ENCODE data around the gene ARFGEF3. TPM values are rescaled to one million over a fixed set of nuclear protein-coding genes. Genes with fewer than 3 reads are reported as not detected.

Gene ARFGEF3
- total RNA-seq, 5 donors from 2014 or later (not counting 1 experiment from before 2014, with no cell fraction given): 0.09 to 0.12 (median 0.10) TPM; not detected in 2

DNA sequence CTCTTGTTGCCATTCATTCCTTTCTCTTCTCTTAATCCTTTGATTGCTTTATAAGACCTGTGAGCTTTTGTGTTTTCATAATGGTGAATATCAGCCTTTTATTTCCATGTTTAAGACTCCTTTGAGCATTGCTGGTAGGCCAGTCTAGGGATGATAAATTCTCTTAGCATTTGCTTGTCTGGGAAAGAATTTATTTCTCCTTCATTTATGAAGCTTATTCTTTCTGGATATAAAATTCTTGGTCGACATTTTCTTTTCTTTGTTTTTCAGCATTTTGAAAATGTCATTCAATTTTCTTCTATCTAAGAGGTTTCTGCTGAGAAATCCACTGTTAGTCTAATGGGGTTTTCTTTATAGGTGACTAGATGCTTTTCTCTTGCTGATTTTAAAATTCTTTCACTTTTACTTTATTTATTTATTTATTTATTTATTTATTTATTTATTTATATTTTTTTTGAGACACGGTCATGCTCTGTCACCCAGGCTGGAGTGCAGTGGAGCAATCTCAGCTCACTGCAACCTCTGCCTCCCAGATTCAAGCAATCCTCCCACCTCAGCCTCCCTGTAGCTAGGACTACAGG lies 15.0 kb downstream of the ARFGEF3 start:
- DNase-seq (no peak), ATAC-seq (replicated peaks in 1 of 4) (no peak)
- no peak overlapping the region for H3K4me3 Mint-ChIP-seq
- H3K4me1 Mint-ChIP-seq: no peaks in the 10 kb centered on the region
- H3K27ac Mint-ChIP-seq: no peak overlapping the region
- peaks cover 13 to 28% (median 17%) of the 10 kb centered on the region in 3 donors for H3K9me3 Mint-ChIP-seq
- H3K27me3 ChIP-seq (replicated peaks in 1 of 2; ENCODE audit: control insufficient read depth in 2 of 2, extremely low read depth in 1 of 2, insufficient read depth in 2 of 2, low read length in 1 of 2): no peaks in the 10 kb centered on the region
- H3K9me3 ChIP-seq: peaks cover 2% of the 10 kb centered on the region
- ChIA-PET POLR2A (no interaction called here), CTCF (interaction anchor here in 1 of 2 donors (0.6 kb wide), 1 partner anchor 552 kb away, joined by 6 read pairs; no protein-coding TSS in a partner anchor)
- no peaks in the 10 kb centered on the region for H3K36me3 Mint-ChIP-seq
- WGBS (ENCODE audit: insufficient coverage): no CpG with 5 or more reads among the region's 2 CpGs
- H3K36me3 ChIP-seq (ENCODE audit: control insufficient read depth in 2 of 2, extremely low read depth in 1 of 2, insufficient read depth in 1 of 2, low read length in 1 of 2): no peaks in the 10 kb centered on the region
- peaks cover 20 to 24% of the 10 kb centered on the region in 2 donors for H3K27me3 Mint-ChIP-seq
- no peak overlapping the region for H3K27ac ChIP-seq (ENCODE audit: low read length)
- no peak overlapping the region for H3K4me3 ChIP-seq (ENCODE audit: control insufficient read depth in 1 of 2, extremely low read depth in 1 of 2, low read length in 1 of 2)
- H3K4me1 ChIP-seq (ENCODE audit: control insufficient read depth in 1 of 2, extremely low read depth in 1 of 2, insufficient read depth in 2 of 2, low read length in 2 of 2): no peaks in the 10 kb centered on the region

GRCh38 chr6:138182939-138183789 lies 21.4 kb downstream of the ARFGEF3 start:
- Mint-ChIP-seq H3K36me3 (no peaks in the 10 kb centered on the region), H3K4me1 (no peaks in the 10 kb centered on the region), H3K27ac (no peak overlapping the region), H3K4me3 (no peak overlapping the region), H3K9me3 (peaks cover 5 to 12% (median 9%) of the 10 kb centered on the region in 3 donors), H3K27me3 (peaks cover 24 to 28% of the 10 kb centered on the region in 2 donors)
- no peaks in the 10 kb centered on the region for H3K4me1 ChIP-seq (ENCODE audit: control insufficient read depth in 1 of 2, extremely low read depth in 1 of 2, insufficient read depth in 2 of 2, low read length in 2 of 2)
- no peaks in the 10 kb centered on the region for H3K36me3 ChIP-seq (ENCODE audit: control insufficient read depth in 2 of 2, extremely low read depth in 1 of 2, insufficient read depth in 1 of 2, low read length in 1 of 2)
- ATAC-seq (replicated peaks in 1 of 4): no peak
- DNase-seq: no peak
- WGBS (ENCODE audit: insufficient coverage): 53% methylated on average over 2 of the region's 8 CpGs
- H3K4me3 ChIP-seq (ENCODE audit: control insufficient read depth in 1 of 2, extremely low read depth in 1 of 2, low read length in 1 of 2): no peak overlapping the region
- no peak overlapping the region for H3K27ac ChIP-seq (ENCODE audit: low read length)
- POLR2A ChIA-PET: no interaction called here
- peaks cover 0 to 12% of the 10 kb centered on the region in 2 experiments for H3K27me3 ChIP-seq (replicated peaks in 1 of 2; ENCODE audit: control insufficient read depth in 2 of 2, extremely low read depth in 1 of 2, insufficient read depth in 2 of 2, low read length in 1 of 2)
- no peaks in the 10 kb centered on the region for H3K9me3 ChIP-seq
- CTCF ChIA-PET: no interaction called here

- H3K4me1 ChIP-seq (ENCODE audit: control insufficient read depth in 1 of 2, extremely low read depth in 1 of 2, insufficient read depth in 2 of 2, low read length in 2 of 2): no peaks in the 10 kb centered on the region
- Mint-ChIP-seq H3K9me3 (peaks cover 0 to 7% (median 4%) of the 10 kb centered on the region in 3 donors), H3K4me1 (no peaks in the 10 kb centered on the region), H3K4me3 (no peak overlapping the region), H3K27ac (no peak overlapping the region), H3K36me3 (no peaks in the 10 kb centered on the region), H3K27me3 (peaks cover 30 to 34% of the 10 kb centered on the region in 2 donors)
- no peak for DNase-seq
- ATAC-seq (replicated peaks in 1 of 4): no peak
- H3K27ac ChIP-seq (ENCODE audit: low read length): no peak overlapping the region
- no peaks in the 10 kb centered on the region for H3K36me3 ChIP-seq (ENCODE audit: control insufficient read depth in 2 of 2, extremely low read depth in 1 of 2, insufficient read depth in 1 of 2, low read length in 1 of 2)
- ChIA-PET CTCF (no interaction called here), POLR2A (interaction anchor here in 1 of 2 donors (0.6 kb wide), 1 partner anchor 1682 kb away, joined by 3 read pairs; no protein-coding TSS in a partner anchor)
- peaks cover 0 to 12% of the 10 kb centered on the region in 2 experiments for H3K27me3 ChIP-seq (replicated peaks in 1 of 2; ENCODE audit: control insufficient read depth in 2 of 2, extremely low read depth in 1 of 2, insufficient read depth in 2 of 2, low read length in 1 of 2)
- no peaks in the 10 kb centered on the region for H3K9me3 ChIP-seq
- no peak overlapping the region for H3K4me3 ChIP-seq (ENCODE audit: control insufficient read depth in 1 of 2, extremely low read depth in 1 of 2, low read length in 1 of 2)
- 70% methylated on average over 4 of the region's 4 CpGs for WGBS (ENCODE audit: insufficient coverage)
Measured at GRCh38 chr6:138183790-138184134, 22.0 kb downstream of the ARFGEF3 start.

DNA sequence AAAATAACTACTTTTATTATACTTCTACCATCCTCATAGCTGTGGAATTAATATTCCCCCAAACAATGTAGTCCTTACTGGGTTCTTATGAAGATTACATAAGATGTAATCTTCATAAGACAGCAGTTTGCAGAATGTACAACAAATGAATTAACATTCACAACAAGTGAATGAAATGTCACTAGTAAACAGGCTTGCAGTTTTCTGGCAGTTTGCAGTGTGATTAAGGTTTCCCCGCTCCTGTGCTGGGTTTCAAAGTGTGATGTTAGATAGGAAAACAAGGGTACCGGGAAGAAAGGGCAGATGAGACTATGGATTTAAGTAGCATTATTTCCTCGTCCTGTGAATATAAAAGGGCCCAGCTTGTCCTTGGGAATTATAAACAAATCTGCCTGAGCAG lies 22.5 kb downstream of the ARFGEF3 start:
- DNase-seq (no peak), ATAC-seq (replicated peaks in 1 of 4) (no peak)
- Histone ChIP-seq H3K27me3 (replicated peaks in 1 of 2; ENCODE audit: control insufficient read depth in 2 of 2, extremely low read depth in 1 of 2, insufficient read depth in 2 of 2, low read length in 1 of 2) (peaks cover 0 to 12% of the 10 kb centered on the region in 2 experiments), H3K9me3 (no peaks in the 10 kb centered on the region), H3K36me3 (ENCODE audit: control insufficient read depth in 2 of 2, extremely low read depth in 1 of 2, insufficient read depth in 1 of 2, low read length in 1 of 2) (no peaks in the 10 kb centered on the region), H3K27ac (ENCODE audit: low read length) (no peak overlapping the region), H3K4me1 (ENCODE audit: control insufficient read depth in 1 of 2, extremely low read depth in 1 of 2, insufficient read depth in 2 of 2, low read length in 2 of 2) (no peaks in the 10 kb centered on the region), H3K4me3 (ENCODE audit: control insufficient read depth in 1 of 2, extremely low read depth in 1 of 2, low read length in 1 of 2) (no peak overlapping the region)
- H3K27ac Mint-ChIP-seq: no peak overlapping the region
- H3K4me3 Mint-ChIP-seq: no peak overlapping the region
- no peaks in the 10 kb centered on the region for H3K4me1 Mint-ChIP-seq
- H3K9me3 Mint-ChIP-seq: peaks cover 0 to 4% (median 3%) of the 10 kb centered on the region in 3 donors
- WGBS (ENCODE audit: insufficient coverage): 79% methylated on average over 3 of the region's 3 CpGs
- ChIA-PET POLR2A (interaction anchor here in 1 of 2 donors (0.6 kb wide), 1 partner anchor 1682 kb away, joined by 3 read pairs; no protein-coding TSS in a partner anchor), CTCF (no interaction called here)
- peaks cover 31 to 38% of the 10 kb centered on the region in 2 donors for H3K27me3 Mint-ChIP-seq
- H3K36me3 Mint-ChIP-seq: no peaks in the 10 kb centered on the region

- ChIA-PET POLR2A (no interaction called here), CTCF (no interaction called here)
- no peaks in the 10 kb centered on the region for H3K9me3 Mint-ChIP-seq
- H3K4me1 Mint-ChIP-seq: no peaks in the 10 kb centered on the region
- H3K27me3 ChIP-seq (replicated peaks in 1 of 2; ENCODE audit: control insufficient read depth in 2 of 2, extremely low read depth in 1 of 2, insufficient read depth in 2 of 2, low read length in 1 of 2): peaks cover 0 to 9% of the 10 kb centered on the region in 2 experiments
- H3K4me3 Mint-ChIP-seq: no peak overlapping the region
- no peaks in the 10 kb centered on the region for H3K9me3 ChIP-seq
- H3K27ac Mint-ChIP-seq: no peak overlapping the region
- WGBS (ENCODE audit: insufficient coverage): 77% methylated on average over 3 of the region's 4 CpGs
- ATAC-seq (replicated peaks in 1 of 4) (no peak), DNase-seq (no peak)
- H3K36me3 Mint-ChIP-seq: no peaks in the 10 kb centered on the region
- no peaks in the 10 kb centered on the region for H3K36me3 ChIP-seq (ENCODE audit: control insufficient read depth in 2 of 2, extremely low read depth in 1 of 2, insufficient read depth in 1 of 2, low read length in 1 of 2)
- H3K27ac ChIP-seq (ENCODE audit: low read length): no peak overlapping the region
- no peaks in the 10 kb centered on the region for H3K4me1 ChIP-seq (ENCODE audit: control insufficient read depth in 1 of 2, extremely low read depth in 1 of 2, insufficient read depth in 2 of 2, low read length in 2 of 2)
- peaks cover 35 to 57% of the 10 kb centered on the region in 2 donors for H3K27me3 Mint-ChIP-seq
- no peak overlapping the region for H3K4me3 ChIP-seq (ENCODE audit: control insufficient read depth in 1 of 2, extremely low read depth in 1 of 2, low read length in 1 of 2)
Measured at GRCh38 chr6:138187156-138187555, 25.4 kb downstream of the ARFGEF3 start.

GRCh38 chr6:138188278-138188941 lies 26.7 kb downstream of the ARFGEF3 start:
- Histone ChIP-seq H3K9me3 (no peaks in the 10 kb centered on the region), H3K4me3 (ENCODE audit: control insufficient read depth in 1 of 2, extremely low read depth in 1 of 2, low read length in 1 of 2) (no peak overlapping the region), H3K27me3 (replicated peaks in 1 of 2; ENCODE audit: control insufficient read depth in 2 of 2, extremely low read depth in 1 of 2, insufficient read depth in 2 of 2, low read length in 1 of 2) (peaks cover 0 to 6% of the 10 kb centered on the region in 2 experiments), H3K4me1 (ENCODE audit: control insufficient read depth in 1 of 2, extremely low read depth in 1 of 2, insufficient read depth in 2 of 2, low read length in 2 of 2) (no peaks in the 10 kb centered on the region), H3K36me3 (ENCODE audit: control insufficient read depth in 2 of 2, extremely low read depth in 1 of 2, insufficient read depth in 1 of 2, low read length in 1 of 2) (no peaks in the 10 kb centered on the region), H3K27ac (ENCODE audit: low read length) (no peak overlapping the region)
- Mint-ChIP-seq H3K27ac (no peak overlapping the region), H3K4me1 (no peaks in the 10 kb centered on the region), H3K27me3 (peaks cover 28 to 50% of the 10 kb centered on the region in 2 donors), H3K36me3 (no peaks in the 10 kb centered on the region), H3K9me3 (no peaks in the 10 kb centered on the region), H3K4me3 (no peak overlapping the region)
- WGBS (ENCODE audit: insufficient coverage): 75% methylated on average over 3 of the region's 5 CpGs
- ChIA-PET CTCF (no interaction called here), POLR2A (no interaction called here)
- no peak for ATAC-seq (replicated peaks in 1 of 4)
- no peak for DNase-seq
